ENCODE results near the gene ZSCAN4. TPM values are rescaled to one million over a fixed set of nuclear protein-coding genes. Genes with fewer than 3 reads are reported as not detected.
A peak's percentile ranks its signal among the peaks of the same experiment; 100 is the strongest.

Gene ZSCAN4
- total RNA-seq, 4 donors from 2014 or later: not detected

- Histone ChIP-seq H3K4me3 (no peak overlapping the region), H3K36me3 (peaks cover 0 to 16% (median 0%) of the 10 kb centered on the region in 3 donors), H3K27me3 (no peaks in the 10 kb centered on the region), H3K9me3 (peaks cover 0 to 75% (median 7%) of the 10 kb centered on the region in 4 donors), H3K27ac (no peak overlapping the region), H3K4me1 (no peaks in the 10 kb centered on the region)
- no peak for TF ChIP-seq CTCF (IDR thresholded peaks at IDR 0.05)
- no peak for DNase-seq
These were observed 32.9 kb downstream of the ZSCAN4 start for GRCh38 chr19:57701625-57702024.

GRCh38 chr19:57706346-57706745 is 37.6 kb downstream of the ZSCAN4 start:
- H3K9me3 ChIP-seq: peaks cover 0 to 66% (median 14%) of the 10 kb centered on the region in 4 donors
- H3K27ac ChIP-seq: no peak overlapping the region
- no peak for DNase-seq
- no peaks in the 10 kb centered on the region for H3K4me1 ChIP-seq
- no peaks in the 10 kb centered on the region for H3K27me3 ChIP-seq
- no peak for TF ChIP-seq POLR2A (IDR thresholded peaks at IDR 0.05)
- TF ChIP-seq CTCF (IDR thresholded peaks at IDR 0.05): no peak
- no peak overlapping the region for H3K4me3 ChIP-seq
- H3K36me3 ChIP-seq: peaks cover 0 to 13% (median 0%) of the 10 kb centered on the region in 3 donors

GRCh38 chr19:57708641-57709361 is 40.1 kb downstream of the ZSCAN4 start, which contains the start of gene ZNF154:
Gene ZNF154, minus strand, starts transcription at chr19:57709204. Its CDS starts 233 bp downstream, at chr19:57708971.
- no peaks in the 10 kb centered on the region for H3K36me3 ChIP-seq
- H3K4me3 ChIP-seq: peak within 1 kb of the TSS; percentile 50 to 73 (median 58)
- no peaks in the 10 kb centered on the region for H3K4me1 ChIP-seq
- TF ChIP-seq CTCF (IDR thresholded peaks at IDR 0.05) (no peak), POLR2A (IDR thresholded peaks at IDR 0.05) (no peak)
- peaks cover 0 to 48% (median 9%) of the 10 kb centered on the region in 4 donors for H3K9me3 ChIP-seq
- no peaks in the 10 kb centered on the region for H3K27me3 ChIP-seq
- DNase-seq: peak in 2 of 3 donors; percentile 46 to 73
- peak within 1 kb of the TSS; percentile 79 to 91 (median 82) for H3K27ac ChIP-seq

GRCh38 chr19:57709616-57710015 is 40.9 kb downstream of the ZSCAN4 start:
- H3K9me3 ChIP-seq: peaks cover 0 to 51% (median 9%) of the 10 kb centered on the region in 4 donors
- H3K4me3 ChIP-seq: peak overlapping the region in 1 of 4 donors; percentile 50
- H3K27me3 ChIP-seq: no peaks in the 10 kb centered on the region
- peak overlapping the region in 1 of 4 donors; percentile 83 for H3K27ac ChIP-seq
- H3K36me3 ChIP-seq: no peaks in the 10 kb centered on the region
- TF ChIP-seq CTCF (IDR thresholded peaks at IDR 0.05) (no peak), POLR2A (IDR thresholded peaks at IDR 0.05) (no peak)
- DNase-seq: no peak
- H3K4me1 ChIP-seq: no peaks in the 10 kb centered on the region

GRCh38 chr19:57712222-57712621 is 43.5 kb downstream of the ZSCAN4 start:
- no peaks in the 10 kb centered on the region for H3K27me3 ChIP-seq
- TF ChIP-seq POLR2A (IDR thresholded peaks at IDR 0.05): no peak
- no peak for TF ChIP-seq CTCF (IDR thresholded peaks at IDR 0.05)
- H3K36me3 ChIP-seq: no peaks in the 10 kb centered on the region
- peaks cover 0 to 38% (median 9%) of the 10 kb centered on the region in 4 donors for H3K9me3 ChIP-seq
- no peaks in the 10 kb centered on the region for H3K4me1 ChIP-seq
- no peak overlapping the region for H3K27ac ChIP-seq
- DNase-seq: no peak
- H3K4me3 ChIP-seq: no peak overlapping the region
